Gastrocnemius medialis (tissue), 4 donors: ENCODE data around the gene HES5. TPM values are rescaled to one million over a fixed set of nuclear protein-coding genes. Genes with fewer than 3 reads are reported as not detected.
"Not testable (repeated sequence)": the region's sequence is repeated elsewhere in the genome, so short reads cannot be mapped to it uniquely, and the experiment has no call there.

Experiments used
- ATAC-seq, 2 donors: fragments of 150-250 bp; one replicate each; pipeline ENCODE4 v1.9.1; 2016
- DNase-seq, 2 donors: peaks; one replicate each; pipeline ENCODE4 v3.0.0-alpha.2; 2019
- H3K27ac ChIP-seq, 4 donors: fragments of 200-600 bp; sonication (generic); 1 replicate in 1 of 4; 2 replicates in 3 of 4; pipeline ENCODE4 v1.5.1; 2016 to 2018; ENCODE audit warnings: mild to moderate bottlenecking in 2 of 4, moderate library complexity in 1 of 4
- H3K27me3 ChIP-seq, 3 donors: fragments of 200-600 bp; sonication (generic) in 2 of 3; 1 replicate in 1 of 3; 2 replicates in 2 of 3; pipeline versions ENCODE4 v1.5.1 to v1.6.0; 2016 to 2019; ENCODE audit warnings: mild to moderate bottlenecking in 1 of 3, moderate library complexity in 1 of 3
- H3K36me3 ChIP-seq, 2 donors: fragments of 200-600 bp; sonication (generic) in 1 of 2; one replicate each; pipeline ENCODE4 v1.5.1; 2017 to 2018
- H3K4me1 ChIP-seq, 2 donors: fragments of 200-600 bp; sonication (generic) in 1 of 2; one replicate each; pipeline ENCODE4 v1.5.1; 2016 to 2017; ENCODE audit warnings: mild to moderate bottlenecking in 2 of 2
- H3K4me3 ChIP-seq, 4 donors: fragments of 200-600 bp; sonication (generic) in 3 of 4; 1 replicate in 1 of 4; 2 replicates in 3 of 4; pipeline ENCODE4 v1.5.1; 2016 to 2019; ENCODE audit warnings: mild to moderate bottlenecking in 2 of 4
- H3K9me3 ChIP-seq, 3 donors: fragments of 200-600 bp; sonication (generic) in 2 of 3; 1 replicate in 1 of 3; 2 replicates in 2 of 3; pipeline ENCODE4 v1.5.1; 2016 to 2019
- CTCF ChIP-seq, 5 experiments: fragments of 450-650 bp in 3 of 5; fragments of 200-600 bp in 2 of 5; sonication (generic) in 2 of 5; IDR thresholded peaks in 4 of 5; conservative IDR thresholded peaks in 1 of 5; 1 replicate in 4 of 5; 2 replicates in 1 of 5; pipeline ENCODE4 v1.5.1; 2016 to 2019; ENCODE audit warnings: antibody characterized with exemption in 5 of 5, mild to moderate bottlenecking in 3 of 5, moderate library complexity in 3 of 5
- POLR2A ChIP-seq, 2 donors: fragments of 450-650 bp; IDR thresholded peaks; one replicate each; pipeline ENCODE4 v1.6.1; 2017; ENCODE audit warnings: antibody characterized with exemption in 2 of 2, mild to moderate bottlenecking in 2 of 2, moderate library complexity in 2 of 2
- in situ Hi-C, 4 donors: fragments of 200-750 bp; cut with MboI; loops; one replicate each; pipeline versions ENCODE4 v1.15.0 to v1.8.0; 2017; ENCODE audit warnings: low sequenced_read_pairs in 4 of 4
- intact Hi-C: fragments of 100-400 bp; cut with DNase I; formaldehyde crosslinking; loops from one replicate; pipeline ENCODE4 v1.15.1; 2023; ENCODE audit warnings: low total_unique reads
- total RNA-seq, 4 donors: library from RNA; depleted of rRNA; stranded (reverse); fragments of >200 nt; gene quantifications; one replicate each; pipeline versions ENCODE4 v1.1.0 to v1.2.3, GENCODE V29; 2016

Gene HES5
- total RNA-seq, 4 donors from 2014 or later = 0.49 TPM; not detected in 3

DNA sequence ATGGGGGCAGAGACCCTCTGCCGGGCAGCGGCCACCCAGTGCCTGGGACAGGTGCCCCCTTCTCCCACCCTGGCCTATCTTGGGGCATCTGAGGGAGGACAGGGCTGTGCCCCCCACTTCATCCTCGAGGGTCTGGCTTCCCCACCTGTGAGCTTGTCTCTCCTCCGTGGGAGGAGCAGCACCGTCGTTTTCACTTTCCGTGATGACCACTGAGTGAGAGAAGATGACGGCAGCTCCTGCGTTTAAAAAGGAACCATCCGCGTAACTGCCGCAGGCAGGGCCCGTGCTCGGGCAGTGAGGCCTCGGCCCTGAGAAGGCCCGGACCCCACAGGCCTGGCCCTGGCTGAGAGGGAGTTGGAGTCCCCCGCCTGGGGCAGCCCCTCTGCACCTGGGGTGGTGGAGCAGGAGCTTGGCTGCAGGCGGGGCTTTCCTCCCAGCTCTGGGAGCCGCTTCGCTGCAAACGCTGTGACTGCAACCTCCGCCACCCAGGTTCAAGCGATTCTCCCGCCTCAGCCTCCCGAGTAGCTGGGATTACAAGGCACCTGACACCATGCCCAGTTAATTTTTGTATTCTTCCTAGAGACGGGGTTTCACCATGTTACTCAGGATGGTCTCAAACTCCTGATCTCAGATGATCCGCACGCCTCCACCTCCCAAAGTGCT, 19.4 kb upstream of the HES5 start:
- peak overlapping the region; percentile 86 to 94 (median 88) for H3K27ac ChIP-seq
- in situ Hi-C loops = loop anchor here (10.0 to 25.0 kb wide), 2 partner anchors 135 to 337 kb away; partner anchors contain the start of gene PEX10 (in 4 of the 4)

GRCh38 chr1:2548068-2548589, 18.1 kb upstream of the HES5 start:
- DNase-seq = peak; percentile 61 to 69
- peaks cover 14 to 35% of the 10 kb centered on the region in 2 donors for H3K4me1 ChIP-seq
- H3K4me3 ChIP-seq = peak overlapping the region; percentile 44 to 65 (median 55)
- H3K36me3 ChIP-seq = no peaks in the 10 kb centered on the region
- ATAC-seq = peak; percentile 58 to 64
- TF ChIP-seq POLR2A (IDR thresholded peaks at IDR 0.05) (no peak), CTCF (IDR thresholded peaks at IDR 0.05 in 4 of 5, conservative IDR thresholded peaks at IDR 0.05 in 1 of 5) (peak; percentile 86 to 98 (median 96))
- in situ Hi-C loops (loop anchor here (10.0 to 25.0 kb wide), 2 partner anchors 133 to 336 kb away; partner anchors contain the start of gene PEX10 (in 4 of the 4)), intact Hi-C loops (loop anchor here (1.0 to 10.0 kb wide), 4 partner anchors 37 to 351 kb away; no protein-coding TSS in a partner anchor)
- H3K27me3 ChIP-seq = peaks cover 10 to 25% (median 22%) of the 10 kb centered on the region in 3 donors
- peak overlapping the region; percentile 86 to 94 (median 88) for H3K27ac ChIP-seq
- no peaks in the 10 kb centered on the region for H3K9me3 ChIP-seq

More for the DNA sequence above, 19.4 kb upstream of the HES5 start:
- peak overlapping the region; percentile 18 to 65 (median 50) for H3K4me3 ChIP-seq
- not testable (repeated sequence) for H3K9me3 ChIP-seq, H3K36me3 ChIP-seq, ATAC-seq, DNase-seq
- H3K4me1 ChIP-seq = peaks cover 11 to 35% of the 10 kb centered on the region in 2 donors
- intact Hi-C loops = loop anchor here (5.0 to 10.0 kb wide), 3 partner anchors 85 to 352 kb away; no protein-coding TSS in a partner anchor
- H3K27me3 ChIP-seq = peaks cover 10 to 20% (median 12%) of the 10 kb centered on the region in 3 donors

- H3K4me1 ChIP-seq = peaks cover 14 to 35% of the 10 kb centered on the region in 2 donors
- H3K4me3 ChIP-seq = peak overlapping the region; percentile 53 to 63 (median 56)
- intact Hi-C loops = loop anchor here (1.0 to 10.0 kb wide), 5 partner anchors 19 to 350 kb away; no protein-coding TSS in a partner anchor
These were observed 17.4 kb upstream of the HES5 start for GRCh38 chr1:2547210-2548067.

DNA sequence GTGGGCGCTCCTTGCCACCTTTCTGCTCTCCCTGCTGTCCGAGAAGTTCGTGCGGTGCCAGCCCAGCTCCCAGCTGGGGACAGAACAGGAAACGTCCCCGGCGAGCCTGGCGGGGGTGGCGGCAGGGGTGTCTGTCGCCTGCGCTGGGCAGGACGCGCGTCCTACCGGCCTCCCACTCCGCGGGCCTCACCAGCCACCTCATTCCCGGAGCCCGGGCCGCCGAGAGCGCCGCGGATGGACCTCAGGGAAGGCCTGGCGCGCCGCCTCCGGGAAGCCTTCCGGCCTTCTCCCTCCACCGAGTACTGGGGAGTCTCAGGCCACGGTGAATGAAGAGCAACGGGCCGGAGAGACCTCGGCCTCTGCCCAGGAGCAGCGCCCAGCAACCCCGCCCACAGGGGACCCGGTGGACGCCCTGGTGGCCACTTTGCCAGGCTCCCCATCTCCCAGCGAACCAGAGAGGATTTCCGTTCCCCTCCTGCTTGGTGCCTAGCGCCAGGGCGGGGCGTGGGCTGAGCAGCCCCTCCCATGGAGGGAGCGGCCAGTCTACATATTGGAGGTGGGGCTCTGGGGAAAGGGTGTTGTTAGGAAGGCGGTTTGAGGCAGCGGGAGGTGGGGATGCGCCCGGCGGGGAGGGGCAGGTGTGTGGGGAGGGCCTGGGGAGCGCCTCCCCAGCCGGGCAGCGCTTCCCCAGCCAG, 16.6 kb upstream of the HES5 start:
- Histone ChIP-seq H3K9me3 (no peaks in the 10 kb centered on the region), H3K27me3 (peaks cover 12 to 29% (median 26%) of the 10 kb centered on the region in 3 donors), H3K4me3 (peak overlapping the region; percentile 53 to 63 (median 56)), H3K4me1 (peaks cover 14 to 35% of the 10 kb centered on the region in 2 donors), H3K36me3 (no peaks in the 10 kb centered on the region), H3K27ac (peak overlapping the region; percentile 86 to 94 (median 88))
- TF ChIP-seq POLR2A (IDR thresholded peaks at IDR 0.05) (peak; percentile 21 to 48), CTCF (IDR thresholded peaks at IDR 0.05 in 4 of 5, conservative IDR thresholded peaks at IDR 0.05 in 1 of 5) (peak in 2 of 5 experiments; percentile 11 to 19)
- in situ Hi-C loops (loop anchor here (10.0 to 25.0 kb wide), 2 partner anchors 132 to 334 kb away; partner anchors contain the start of gene PEX10 (in 4 of the 4)), intact Hi-C loops (loop anchor here (2.0 to 10.0 kb wide), 3 partner anchors 18 to 349 kb away; no protein-coding TSS in a partner anchor)
- ATAC-seq = peak; percentile 31 to 60
- peak; percentile 58 to 68 for DNase-seq

More at GRCh38 chr1:2547210-2548067, 17.4 kb upstream of the HES5 start:
- peaks cover 10 to 26% (median 25%) of the 10 kb centered on the region in 3 donors for H3K27me3 ChIP-seq
- H3K27ac ChIP-seq = peak overlapping the region; percentile 86 to 94 (median 88)
- ATAC-seq (peak in 1 of 2 donors; percentile 2), DNase-seq (no peak)
- no peaks in the 10 kb centered on the region for H3K36me3 ChIP-seq
- no peaks in the 10 kb centered on the region for H3K9me3 ChIP-seq
- peak in 1 of 2 donors; percentile 5 for TF ChIP-seq POLR2A (IDR thresholded peaks at IDR 0.05)
- TF ChIP-seq CTCF (IDR thresholded peaks at IDR 0.05 in 4 of 5, conservative IDR thresholded peaks at IDR 0.05 in 1 of 5) = no peak
- in situ Hi-C loops = loop anchor here (10.0 to 25.0 kb wide), 2 partner anchors 133 to 335 kb away; partner anchors contain the start of gene PEX10 (in 4 of the 4)
